ENCODE measurements around the gene ATG9B. TPM values are rescaled to one million over a fixed set of nuclear protein-coding genes. Genes with fewer than 3 reads are reported as not detected.

Gene ATG9B
- total and polyA plus RNA-seq, 9 of the 15 experiments (the other 6 are each of a cell fraction or from before 2014, with no cell fraction given): 0.29 to 8.0 (median 2.1) TPM

- peak; percentile 94 for TF ChIP-seq MGA (IDR thresholded peaks at IDR 0.05)
- peak; percentile 94 for TF ChIP-seq NR4A1 (CRISPR knock-in tag; IDR thresholded peaks at IDR 0.05)
- TF ChIP-seq NR4A1 (tag; IDR thresholded peaks at IDR 0.05): peak; percentile 91
- no peak for TF ChIP-seq ATF3 (IDR thresholded peaks at IDR 0.05)
- 0 out of 2 replicates have a peak, but pooled peaks have one; percentile 58 for TF ChIP-seq ATF3 (CRISPR knock-in tag; conservative IDR thresholded peaks at IDR 0.05)
- TF ChIP-seq ZFP36 (IDR thresholded peaks at IDR 0.05; ENCODE audit: low read depth, low read length, partially characterized antibody): peak; percentile 29
- TF ChIP-seq SIN3A (IDR thresholded peaks at IDR 0.05; ENCODE audit: borderline replicate concordance in 2 of 2, control insufficient read depth in 1 of 2, low read depth in 2 of 2, low read length in 2 of 2): peak; percentile 77 to 81; a peak in 2 of 4 replicates
- TF ChIP-seq ZFX (CRISPR knock-in tag; IDR thresholded peaks at IDR 0.05): peak; percentile 70
- peak; percentile 1 for TF ChIP-seq MXD1 (CRISPR knock-in tag; IDR thresholded peaks at IDR 0.05; ENCODE audit: borderline replicate concordance, poor library complexity, severe bottlenecking)
- TF ChIP-seq ZNF197 (CRISPR knock-in tag; IDR thresholded peaks at IDR 0.05; ENCODE audit: low read depth): no peak
- peak in 1 of 2 experiments; percentile 15; a peak in 1 of 4 replicates for TF ChIP-seq RAD21 (CRISPR knock-in tag; conservative IDR thresholded peaks at IDR 0.05 in 1 of 2, IDR thresholded peaks at IDR 0.05 in 1 of 2)
- TF ChIP-seq POLR2AphosphoS5 (IDR thresholded peaks at IDR 0.05; ENCODE audit: control insufficient read depth, insufficient read depth, low read depth, low read length): peak; percentile 94
- TF ChIP-seq ZBED1 (IDR thresholded peaks at IDR 0.05): peak; percentile 36; the same call in 1 of the 2 replicates
- TF ChIP-seq KDM2B (CRISPR knock-in tag; IDR thresholded peaks at IDR 0.05): 0 out of 2 replicates have a peak, but pooled peaks have one; percentile 5
Observed at GRCh38 chr7:150994141-150994837, 30.0 kb downstream of the ATG9B start (continued).
